ENCODE data around the gene NHLRC4. TPM values are rescaled to one million over a fixed set of nuclear protein-coding genes. Genes with fewer than 3 reads are reported as not detected.

NHLRC4 gene
- polyA plus RNA-seq, 1 of the 3 experiments (the other 2 are of a cell fraction): 0.69 TPM

- TF ChIP-seq IRF3 (IDR thresholded peaks at IDR 0.05; ENCODE audit: low read depth, low read length): no peak
- TF ChIP-seq EZH2phosphoT487 (IDR thresholded peaks at IDR 0.05; ENCODE audit: borderline replicate concordance, low read depth): no peak
- no peak for TF ChIP-seq SMC3 (IDR thresholded peaks at IDR 0.05; ENCODE audit: low read depth, low read length)
Measured at GRCh38 chr16:544517-544916, 22.3 kb upstream of the NHLRC4 start (continued).

DNA sequence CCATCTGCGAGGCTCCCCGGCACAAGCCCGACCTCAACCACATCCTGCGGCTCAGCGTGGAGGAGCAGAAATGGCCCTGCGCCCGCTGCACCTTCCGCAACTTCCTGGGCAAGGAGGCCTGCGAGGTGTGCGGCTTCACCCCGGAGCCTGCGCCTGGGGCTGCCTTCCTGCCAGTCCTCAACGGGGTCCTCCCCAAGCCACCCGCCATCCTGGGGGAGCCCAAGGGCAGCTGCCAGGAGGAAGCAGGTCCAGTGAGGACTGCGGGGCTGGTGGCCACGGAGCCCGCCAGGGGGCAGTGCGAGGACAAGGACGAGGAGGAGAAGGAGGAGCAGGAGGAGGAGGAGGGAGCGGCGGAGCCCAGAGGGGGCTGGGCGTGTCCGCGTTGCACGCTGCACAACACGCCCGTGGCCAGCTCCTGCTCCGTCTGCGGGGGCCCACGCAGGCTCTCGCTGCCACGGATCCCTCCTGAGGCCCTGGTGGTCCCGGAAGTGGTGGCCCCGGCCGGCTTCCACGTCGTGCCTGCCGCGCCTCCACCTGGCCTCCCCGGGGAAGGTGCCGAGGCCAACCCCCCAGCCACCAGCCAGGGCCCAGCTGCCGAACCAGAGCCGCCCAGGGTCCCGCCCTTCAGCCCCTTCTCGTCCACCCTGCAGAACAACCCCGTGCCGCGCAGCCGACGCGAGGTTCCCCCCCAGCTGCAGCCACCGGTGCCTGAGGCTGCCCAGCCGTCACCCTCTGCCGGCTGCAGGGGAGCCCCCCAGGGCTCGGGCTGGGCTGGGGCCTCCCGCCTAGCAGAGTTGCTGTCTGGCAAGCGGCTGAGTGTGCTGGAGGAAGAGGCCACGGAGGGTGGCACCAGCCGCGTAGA is 19.7 kb upstream of the NHLRC4 start:
- H3K4me2 ChIP-seq: no peak overlapping the region
- no peak overlapping the region for H3K27ac ChIP-seq (ENCODE audit: low read depth in 2 of 2, low read length in 1 of 2)
- 93% methylated on average over 47 of the region's 60 CpGs for WGBS (ENCODE audit: low lambda C conversion rate)
- no peaks in the 10 kb centered on the region for H3F3A ChIP-seq (replicated peaks; ENCODE audit: insufficient read depth)
- H4K20me1 ChIP-seq (ENCODE audit: insufficient read depth): peaks cover 18% of the 10 kb centered on the region; the same call in 1 of the 2 replicates
- DNase-seq: peak; percentile 69
- ChIA-PET POLR2A (no interaction called here), CTCF (interaction anchor here (0.6 to 1.8 kb wide), 8 partner anchors 9 to 96 kb away, joined by 3 to 7 read pairs (median 3); no protein-coding TSS in a partner anchor)
- peaks cover 23% of the 10 kb centered on the region for H3K79me2 ChIP-seq (ENCODE audit: insufficient read depth)
- H3K4me3 ChIP-seq (ENCODE audit: low read depth in 2 of 2, low read length in 1 of 2): no peak overlapping the region
- H3K9me2 ChIP-seq: no peaks in the 10 kb centered on the region
- H3K36me3 ChIP-seq (replicated peaks in 1 of 2; ENCODE audit: control insufficient read depth in 1 of 2, insufficient read depth in 2 of 2, low read length in 1 of 2): peaks cover 0 to 24% of the 10 kb centered on the region in 2 experiments
- peaks cover 0 to 5% of the 10 kb centered on the region in 2 experiments; a peak in 1 of 4 replicates for H3K4me1 ChIP-seq (ENCODE audit: control insufficient read depth in 1 of 2, insufficient read depth in 2 of 2, low read depth in 1 of 2, low read length in 1 of 2)
- no peak overlapping the region for H3K9ac ChIP-seq
- no peak overlapping the region for H2AFZ ChIP-seq (ENCODE audit: low read depth)
- H3K27me3 ChIP-seq (ENCODE audit: insufficient read depth): no peaks in the 10 kb centered on the region
- TF ChIP-seq RAD21 (IDR thresholded peaks at IDR 0.05; ENCODE audit: low read length) (peak; percentile 45), EP300 (IDR thresholded peaks at IDR 0.05; ENCODE audit: borderline replicate concordance in 1 of 2, low read depth in 1 of 2, low read length in 1 of 2) (no peak)
- TF ChIP-seq, protein P1, sequence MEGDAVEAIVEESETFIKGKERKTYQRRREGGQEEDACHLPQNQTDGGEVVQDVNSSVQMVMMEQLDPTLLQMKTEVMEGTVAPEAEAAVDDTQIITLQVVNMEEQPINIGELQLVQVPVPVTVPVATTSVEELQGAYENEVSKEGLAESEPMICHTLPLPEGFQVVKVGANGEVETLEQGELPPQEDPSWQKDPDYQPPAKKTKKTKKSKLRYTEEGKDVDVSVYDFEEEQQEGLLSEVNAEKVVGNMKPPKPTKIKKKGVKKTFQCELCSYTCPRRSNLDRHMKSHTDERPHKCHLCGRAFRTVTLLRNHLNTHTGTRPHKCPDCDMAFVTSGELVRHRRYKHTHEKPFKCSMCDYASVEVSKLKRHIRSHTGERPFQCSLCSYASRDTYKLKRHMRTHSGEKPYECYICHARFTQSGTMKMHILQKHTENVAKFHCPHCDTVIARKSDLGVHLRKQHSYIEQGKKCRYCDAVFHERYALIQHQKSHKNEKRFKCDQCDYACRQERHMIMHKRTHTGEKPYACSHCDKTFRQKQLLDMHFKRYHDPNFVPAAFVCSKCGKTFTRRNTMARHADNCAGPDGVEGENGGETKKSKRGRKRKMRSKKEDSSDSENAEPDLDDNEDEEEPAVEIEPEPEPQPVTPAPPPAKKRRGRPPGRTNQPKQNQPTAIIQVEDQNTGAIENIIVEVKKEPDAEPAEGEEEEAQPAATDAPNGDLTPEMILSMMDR (IDR thresholded peaks at IDR 0.05): 0 out of 2 replicates have a peak, but pooled peaks have one; percentile 10
- H3K9me3 ChIP-seq: no peaks in the 10 kb centered on the region

DNA sequence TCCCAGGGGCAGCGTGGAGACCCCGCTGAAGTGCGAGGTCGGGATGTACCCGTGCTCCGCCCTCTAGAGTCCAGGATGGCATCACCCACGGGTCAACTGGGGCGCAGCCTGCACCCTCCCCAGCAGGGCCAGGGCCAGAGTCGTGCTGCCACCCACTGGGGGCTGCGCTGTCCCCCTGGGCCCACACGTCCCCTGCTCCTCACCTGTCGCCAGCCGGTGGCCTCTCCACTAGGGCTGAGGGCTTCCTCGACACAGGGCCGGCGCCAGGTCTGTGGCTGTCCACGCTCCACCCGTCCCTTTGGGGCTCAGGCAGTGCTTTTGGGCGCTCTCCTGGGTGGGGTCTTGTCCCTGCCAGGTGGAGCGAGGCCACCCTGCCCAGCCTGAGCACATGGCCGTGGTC is 18.2 kb upstream of the NHLRC4 start:
- H3K9me2 ChIP-seq: no peaks in the 10 kb centered on the region
- H3K27ac ChIP-seq (ENCODE audit: low read depth in 2 of 2, low read length in 1 of 2): no peak overlapping the region
- no peak overlapping the region for H3K9ac ChIP-seq
- no peak overlapping the region for H2AFZ ChIP-seq (ENCODE audit: low read depth)
- no peak for DNase-seq
- ChIA-PET CTCF (no interaction called here), POLR2A (no interaction called here)
- peaks cover 14% of the 10 kb centered on the region; the same call in 1 of the 2 replicates for H4K20me1 ChIP-seq (ENCODE audit: insufficient read depth)
- WGBS (ENCODE audit: low lambda C conversion rate): 93% methylated on average over 7 of the region's 21 CpGs
- H3K4me2 ChIP-seq: no peak overlapping the region
- no peaks in the 10 kb centered on the region for H3F3A ChIP-seq (replicated peaks; ENCODE audit: insufficient read depth)
- no peak for TF ChIP-seq MXI1 (IDR thresholded peaks at IDR 0.05; ENCODE audit: low read depth, low read length)
- no peak for TF ChIP-seq RXRA (IDR thresholded peaks at IDR 0.05; ENCODE audit: borderline replicate concordance, low read depth)
- no peak for TF ChIP-seq ZBTB33 (IDR thresholded peaks at IDR 0.05; ENCODE audit: borderline replicate concordance, low read depth)
- H3K27me3 ChIP-seq (ENCODE audit: insufficient read depth): no peaks in the 10 kb centered on the region
- H3K79me2 ChIP-seq (ENCODE audit: insufficient read depth): peaks cover 8% of the 10 kb centered on the region; the same call in 1 of the 2 replicates
- H3K4me3 ChIP-seq (ENCODE audit: low read depth in 2 of 2, low read length in 1 of 2): no peak overlapping the region
- no peaks in the 10 kb centered on the region for H3K9me3 ChIP-seq
- peaks cover 0 to 24% of the 10 kb centered on the region in 2 experiments for H3K36me3 ChIP-seq (replicated peaks in 1 of 2; ENCODE audit: control insufficient read depth in 1 of 2, insufficient read depth in 2 of 2, low read length in 1 of 2)
- peaks cover 0 to under 1% of the 10 kb centered on the region in 2 experiments; a peak in 1 of 4 replicates for H3K4me1 ChIP-seq (ENCODE audit: control insufficient read depth in 1 of 2, insufficient read depth in 2 of 2, low read depth in 1 of 2, low read length in 1 of 2)
